Hepatocyte (in vitro differentiated cells): ENCODE data around the gene ADIPOR2.

Experiments used
- CTCF ChIP-seq: fragments of 200-600 bp; sonication (generic); IDR thresholded peaks from 2 replicates; pipeline ENCODE4 v1.5.1; 2016; ENCODE audit warnings: antibody characterized with exemption, mild to moderate bottlenecking; ENCODE audit not compliant: poor library complexity
- EZH2 ChIP-seq: fragments of 200-600 bp; sonication (generic); IDR thresholded peaks from 2 replicates; pipeline ENCODE4 v1.6.1; 2016; ENCODE audit warnings: antibody characterized with exemption, mild to moderate bottlenecking, borderline replicate concordance
- EZH2phosphoT487 ChIP-seq: fragments of 200-600 bp; sonication (generic); IDR thresholded peaks from one replicate; pipeline ENCODE4 v1.6.1; 2018; ENCODE audit warnings: antibody characterized with exemption, mild to moderate bottlenecking, low read depth, moderate library complexity; ENCODE audit not compliant: unreplicated experiment, severe bottlenecking

DNA sequence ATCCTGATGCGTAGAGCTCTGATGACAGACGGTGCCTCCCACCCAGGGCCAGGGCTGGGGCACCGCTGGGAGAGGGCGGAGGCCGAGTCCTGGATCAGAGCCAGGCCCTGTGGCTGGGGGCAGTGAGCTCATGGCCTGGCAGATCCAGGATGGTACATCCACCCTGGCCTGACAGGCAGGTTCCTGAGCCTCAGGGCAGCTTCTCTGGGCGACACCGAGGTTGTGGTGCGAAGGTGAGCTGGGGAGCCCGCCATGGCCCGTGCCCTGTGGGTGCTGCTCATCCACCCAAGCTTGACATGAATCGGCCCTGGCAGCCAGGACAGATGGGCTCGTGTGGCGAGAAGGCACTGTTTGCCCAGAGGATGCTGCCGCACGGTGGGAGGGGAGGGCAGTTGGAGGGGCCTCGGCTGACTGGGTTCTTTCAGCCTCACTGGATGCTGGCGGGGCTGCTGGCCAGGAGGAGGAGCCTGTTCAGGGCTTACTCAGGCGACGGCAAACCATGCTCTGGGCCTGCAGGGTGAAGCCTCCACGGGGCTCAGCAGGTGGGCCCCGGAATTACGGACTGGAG is 146.1 kb downstream of the ADIPOR2 start:
- no peak for TF ChIP-seq EZH2
- TF ChIP-seq CTCF = no peak
- no peak for TF ChIP-seq EZH2phosphoT487
